BE2C (cell line): ENCODE data around the gene MVB12B.

Experiments
- DNase-seq: peaks from one replicate; pipeline ENCODE4 v3.0.0-alpha.2; 2020
- H3K27me3 ChIP-seq: fragments of 250-450 bp; sonication (Bioruptor Pico); 2 replicates; pipeline ENCODE4 v1.5.1; 2020; ENCODE audit warnings: mild to moderate bottlenecking
- H3K36me3 ChIP-seq: fragments of 250-450 bp; sonication (Bioruptor Pico); 2 replicates; pipeline ENCODE4 v1.5.1; 2020; ENCODE audit warnings: mild to moderate bottlenecking
- H3K4me1 ChIP-seq: fragments of 250-450 bp; sonication (Bioruptor Pico); 2 replicates; pipeline ENCODE4 v1.5.1; 2020
- H3K4me3 ChIP-seq: 2 replicates; pipeline ENCODE4 v1.5.1; 2011; ENCODE audit warnings: low read depth, low read length
- H3K9me3 ChIP-seq: fragments of 250-450 bp; sonication (Bioruptor Pico); 2 replicates; pipeline ENCODE4 v1.5.1; 2020
- TF ChIP-seq, protein P1 (sequence below): IDR thresholded peaks from 2 replicates; pipeline ENCODE4 v1.5.1; 2012; ENCODE audit warnings: mild to moderate bottlenecking, low read depth, low read length

The MVB12B gene

DNA sequence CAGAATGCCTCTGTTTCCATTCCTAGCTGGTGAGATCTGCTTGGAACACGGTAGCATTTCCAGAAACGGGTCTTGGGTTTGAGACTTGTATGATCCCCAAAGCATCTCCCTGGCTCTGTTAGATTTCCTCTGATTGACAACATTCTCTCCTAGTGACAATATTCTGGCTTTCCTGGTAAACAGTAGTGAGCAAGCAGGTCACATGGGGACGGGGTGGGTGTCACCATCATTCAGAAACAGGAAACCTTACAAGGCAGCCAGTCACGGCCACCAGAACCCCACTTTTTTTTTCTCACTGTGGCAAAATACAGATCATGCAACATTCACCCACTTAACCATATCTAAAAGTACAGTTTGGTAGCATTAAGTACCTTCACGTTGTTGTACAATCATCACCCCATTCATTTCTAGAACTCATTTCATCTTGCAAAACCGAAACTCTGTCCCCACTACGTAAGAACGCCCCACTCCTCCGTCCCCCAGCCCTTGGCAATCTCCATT, 197.0 kb downstream of the MVB12B start:
- Histone ChIP-seq H3K27me3 (no peaks in the 10 kb centered on the region), H3K4me1 (peaks cover 56% of the 10 kb centered on the region), H3K9me3 (no peaks in the 10 kb centered on the region), H3K36me3 (no peaks in the 10 kb centered on the region), H3K4me3 (no peak overlapping the region)
- TF ChIP-seq, protein P1, sequence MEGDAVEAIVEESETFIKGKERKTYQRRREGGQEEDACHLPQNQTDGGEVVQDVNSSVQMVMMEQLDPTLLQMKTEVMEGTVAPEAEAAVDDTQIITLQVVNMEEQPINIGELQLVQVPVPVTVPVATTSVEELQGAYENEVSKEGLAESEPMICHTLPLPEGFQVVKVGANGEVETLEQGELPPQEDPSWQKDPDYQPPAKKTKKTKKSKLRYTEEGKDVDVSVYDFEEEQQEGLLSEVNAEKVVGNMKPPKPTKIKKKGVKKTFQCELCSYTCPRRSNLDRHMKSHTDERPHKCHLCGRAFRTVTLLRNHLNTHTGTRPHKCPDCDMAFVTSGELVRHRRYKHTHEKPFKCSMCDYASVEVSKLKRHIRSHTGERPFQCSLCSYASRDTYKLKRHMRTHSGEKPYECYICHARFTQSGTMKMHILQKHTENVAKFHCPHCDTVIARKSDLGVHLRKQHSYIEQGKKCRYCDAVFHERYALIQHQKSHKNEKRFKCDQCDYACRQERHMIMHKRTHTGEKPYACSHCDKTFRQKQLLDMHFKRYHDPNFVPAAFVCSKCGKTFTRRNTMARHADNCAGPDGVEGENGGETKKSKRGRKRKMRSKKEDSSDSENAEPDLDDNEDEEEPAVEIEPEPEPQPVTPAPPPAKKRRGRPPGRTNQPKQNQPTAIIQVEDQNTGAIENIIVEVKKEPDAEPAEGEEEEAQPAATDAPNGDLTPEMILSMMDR, result no peak
- no peak for DNase-seq

DNA sequence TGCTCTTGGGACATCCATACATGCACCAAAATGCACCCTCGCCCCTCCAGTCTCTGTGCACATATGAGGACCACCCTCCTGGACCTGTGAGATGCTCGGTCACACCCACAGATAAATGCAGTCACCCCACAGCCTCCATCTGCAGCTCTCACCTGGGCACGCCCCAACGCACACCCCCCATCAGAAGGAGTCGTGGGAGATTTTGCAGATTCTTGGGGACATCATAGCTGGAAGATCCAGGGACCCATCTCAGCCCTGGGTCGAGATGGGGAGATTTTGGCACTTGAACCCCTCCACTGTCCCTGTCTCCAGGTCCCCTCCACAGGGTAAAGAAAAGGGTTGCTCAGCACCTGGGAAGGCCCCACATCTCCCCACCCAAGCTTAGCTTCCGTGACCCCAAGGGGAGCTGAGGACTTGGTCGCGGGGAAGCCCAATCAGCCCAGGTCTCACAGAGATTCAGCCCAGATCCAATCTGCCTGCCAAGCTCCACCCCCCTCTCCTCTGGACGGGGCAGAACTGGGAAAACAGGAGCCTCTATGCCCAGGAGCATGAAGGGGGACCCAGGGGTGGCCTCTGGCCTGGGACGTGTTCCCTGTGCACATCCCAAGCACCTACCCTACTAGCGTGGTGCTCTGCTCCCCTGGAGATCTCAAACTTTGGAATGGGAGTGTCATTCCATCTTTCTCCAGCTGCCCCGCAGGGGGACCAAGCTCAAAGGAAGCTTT, 197.9 kb downstream of the MVB12B start:
- TF ChIP-seq, protein P1, result no peak
- H3K27me3 ChIP-seq, result no peaks in the 10 kb centered on the region
- H3K9me3 ChIP-seq, result no peaks in the 10 kb centered on the region
- H3K36me3 ChIP-seq, result no peaks in the 10 kb centered on the region
- peaks cover 53% of the 10 kb centered on the region for H3K4me1 ChIP-seq
- no peak for DNase-seq
- no peak overlapping the region for H3K4me3 ChIP-seq

DNA sequence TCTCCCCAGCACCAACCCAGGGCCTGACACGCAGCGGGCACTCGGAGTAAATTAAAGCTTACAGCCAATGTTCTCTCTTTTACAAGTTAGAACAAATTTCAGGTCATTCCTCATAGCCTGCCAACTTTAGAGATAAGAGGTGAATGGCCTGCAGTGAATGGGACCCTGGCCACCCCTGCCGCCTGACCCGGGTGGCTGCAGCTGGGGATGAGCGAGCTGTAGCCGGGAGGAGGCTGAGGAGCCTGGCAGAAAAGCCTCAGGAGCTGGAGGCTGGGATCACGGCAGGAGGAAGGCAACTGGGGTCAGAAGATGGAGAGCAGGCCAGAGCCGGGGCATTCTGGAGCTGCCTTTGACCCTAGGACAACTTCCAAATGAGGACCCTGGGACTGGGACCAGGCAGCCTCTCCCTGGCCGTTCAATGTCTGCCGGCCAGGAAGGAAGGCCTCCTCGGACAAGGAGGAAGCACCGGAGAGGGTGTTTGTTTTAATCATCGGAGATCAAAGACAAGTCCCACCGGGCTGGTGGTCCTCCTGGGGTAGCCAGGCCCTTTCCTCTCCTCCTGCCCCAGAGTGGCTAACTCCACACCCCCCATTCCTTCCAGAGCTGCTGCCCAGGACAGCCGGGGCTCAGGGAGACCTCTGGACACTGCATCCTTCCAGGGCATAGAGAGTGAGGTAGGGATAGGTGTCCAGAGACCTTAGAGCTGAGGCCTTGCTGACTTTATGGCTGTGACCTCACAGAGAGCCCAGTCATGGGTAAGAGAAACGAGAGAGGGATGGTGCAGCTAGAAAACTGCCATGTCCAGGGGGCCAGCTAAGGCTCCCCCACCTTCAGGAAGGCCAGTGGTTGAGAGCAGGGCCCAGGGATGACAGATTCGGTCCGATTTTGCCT, 199.8 kb downstream of the MVB12B start:
- no peaks in the 10 kb centered on the region for H3K9me3 ChIP-seq
- no peak overlapping the region for H3K4me3 ChIP-seq
- H3K4me1 ChIP-seq, result peaks cover 42% of the 10 kb centered on the region
- no peaks in the 10 kb centered on the region for H3K27me3 ChIP-seq
- TF ChIP-seq, protein P1, result no peak
- DNase-seq, result no peak
- no peaks in the 10 kb centered on the region for H3K36me3 ChIP-seq

DNA sequence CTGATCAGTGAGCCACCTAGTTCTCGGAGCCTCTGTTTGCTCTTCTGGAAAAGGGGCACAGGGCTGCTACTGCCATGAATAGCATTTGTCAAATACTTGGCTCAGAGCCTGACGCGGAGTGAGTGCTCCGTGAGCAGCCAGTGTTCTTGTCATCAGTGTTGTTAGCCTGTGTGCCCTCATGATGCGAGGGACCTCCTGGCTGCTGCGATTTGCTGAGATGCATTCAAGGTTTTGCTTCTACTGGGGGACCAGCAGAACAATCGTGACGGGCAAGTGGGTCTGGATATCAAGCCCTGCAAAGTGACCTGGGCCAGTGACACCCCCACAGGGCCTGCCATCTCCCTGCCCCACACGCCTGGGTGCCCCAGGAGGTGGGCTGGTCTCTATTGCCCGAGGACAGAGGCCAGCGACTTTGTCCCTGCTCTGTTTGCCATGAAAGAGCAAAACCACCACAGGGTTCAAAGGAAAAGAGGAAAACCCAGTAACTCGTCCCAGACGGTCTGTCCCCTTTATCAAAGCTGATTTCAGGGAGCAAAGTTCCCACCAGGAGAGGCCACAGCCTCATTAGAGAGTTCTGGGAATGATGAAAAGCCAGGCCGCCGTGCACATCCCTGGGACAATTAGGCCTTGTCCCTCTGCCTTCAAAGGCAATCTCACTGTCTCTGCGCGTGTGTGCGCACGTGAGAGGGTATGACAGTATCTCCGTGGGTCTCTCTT, 200.6 kb downstream of the MVB12B start:
- no peak overlapping the region for H3K4me3 ChIP-seq
- DNase-seq, result no peak
- peaks cover 42% of the 10 kb centered on the region for H3K4me1 ChIP-seq
- no peaks in the 10 kb centered on the region for H3K36me3 ChIP-seq
- TF ChIP-seq, protein P1, result no peak
- no peaks in the 10 kb centered on the region for H3K27me3 ChIP-seq
- H3K9me3 ChIP-seq, result no peaks in the 10 kb centered on the region

DNA sequence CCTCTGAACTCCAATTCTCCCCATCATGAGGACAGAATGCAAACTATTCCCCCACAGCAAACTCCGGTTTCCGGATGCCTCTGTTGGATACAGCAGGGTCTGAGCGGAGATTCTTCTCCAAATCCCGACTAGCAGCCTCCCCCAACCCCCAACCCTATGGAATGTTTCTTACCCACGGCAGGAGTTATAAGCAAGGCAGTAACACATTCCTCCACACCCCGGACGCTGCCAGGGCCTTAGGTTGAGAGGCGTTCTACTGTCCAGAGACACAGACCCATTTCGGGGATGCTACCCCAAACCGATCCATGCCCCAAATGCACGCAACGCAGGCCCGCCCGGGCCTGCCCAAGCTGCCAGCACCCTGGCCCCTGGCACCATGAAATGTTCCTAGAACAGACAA, 201.5 kb downstream of the MVB12B start:
- DNase-seq, result no peak
- peaks cover 44% of the 10 kb centered on the region for H3K4me1 ChIP-seq
- TF ChIP-seq, protein P1, result no peak
- no peaks in the 10 kb centered on the region for H3K27me3 ChIP-seq
- no peaks in the 10 kb centered on the region for H3K9me3 ChIP-seq
- H3K36me3 ChIP-seq, result no peaks in the 10 kb centered on the region
- H3K4me3 ChIP-seq, result no peak overlapping the region
